Cardiac fibroblast (primary cell): ENCODE measurements around the gene TIMP2.
"Not testable (repeated sequence)": the region's sequence is repeated elsewhere in the genome, so short reads cannot be mapped to it uniquely, and the experiment has no call there.

ENCODE experiments used
- DNase-seq, 2 donors: peaks; one replicate each; pipeline versions ENCODE4 v3.0.0 to v3.0.0-alpha.2; 2010; ENCODE audit warnings: low read depth in 2 of 2
- H3K4me3 ChIP-seq, 2 donors: replicated peaks in 1 of 2; 1 replicate in 1 of 2; 2 replicates in 1 of 2; pipeline ENCODE4 v1.5.1; 2011; ENCODE audit warnings: low read depth in 2 of 2, low read length in 2 of 2, mild to moderate bottlenecking in 2 of 2, moderate library complexity in 1 of 2
- CTCF ChIP-seq: IDR thresholded peaks from one replicate; pipeline ENCODE4 v1.5.1; 2011; ENCODE audit warnings: low read depth, mild to moderate bottlenecking, low read length, inconsistent platforms

The TIMP2 gene

GRCh38 chr17:78969865-78970264 lies 44.7 kb upstream of the TIMP2 start:
- no peak for TF ChIP-seq CTCF
- DNase-seq: no peak
- no peak overlapping the region for H3K4me3 ChIP-seq

- no peak overlapping the region for H3K4me3 ChIP-seq
- no peak for TF ChIP-seq CTCF
- DNase-seq: no peak
Observed at GRCh38 chr17:78967782-78968362, 42.7 kb upstream of the TIMP2 start.

- TF ChIP-seq CTCF: no peak
- no peak overlapping the region for H3K4me3 ChIP-seq
- DNase-seq: no peak
Observed at GRCh38 chr17:78966910-78967600, 41.9 kb upstream of the TIMP2 start.

- no peak for TF ChIP-seq CTCF
- no peak for DNase-seq
- H3K4me3 ChIP-seq: no peak overlapping the region
Observed at GRCh38 chr17:78966123-78966813, 41.1 kb upstream of the TIMP2 start.

DNA sequence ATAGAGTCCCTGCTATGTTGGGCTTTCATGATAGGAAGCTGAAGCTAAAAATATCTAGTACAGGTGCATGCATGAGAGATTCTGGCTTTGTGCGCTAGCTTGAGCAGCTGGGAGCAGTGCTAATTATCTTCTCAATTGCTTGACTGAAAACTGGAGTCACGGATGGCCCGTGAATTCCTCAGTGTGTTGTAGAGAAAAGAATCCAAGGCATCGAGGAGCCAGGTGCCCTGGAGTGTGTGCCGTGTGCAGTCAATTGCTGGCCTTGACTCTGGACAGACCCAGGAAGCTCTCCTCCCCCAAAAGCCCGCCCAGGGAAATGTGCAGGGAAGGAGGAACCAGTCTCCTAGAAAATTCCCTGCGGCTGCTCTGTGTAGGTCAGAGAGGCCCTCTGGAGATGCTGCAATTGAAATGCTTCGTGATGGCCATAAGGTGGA lies 40.3 kb upstream of the TIMP2 start:
- no peak for TF ChIP-seq CTCF
- H3K4me3 ChIP-seq: no peak overlapping the region

DNA sequence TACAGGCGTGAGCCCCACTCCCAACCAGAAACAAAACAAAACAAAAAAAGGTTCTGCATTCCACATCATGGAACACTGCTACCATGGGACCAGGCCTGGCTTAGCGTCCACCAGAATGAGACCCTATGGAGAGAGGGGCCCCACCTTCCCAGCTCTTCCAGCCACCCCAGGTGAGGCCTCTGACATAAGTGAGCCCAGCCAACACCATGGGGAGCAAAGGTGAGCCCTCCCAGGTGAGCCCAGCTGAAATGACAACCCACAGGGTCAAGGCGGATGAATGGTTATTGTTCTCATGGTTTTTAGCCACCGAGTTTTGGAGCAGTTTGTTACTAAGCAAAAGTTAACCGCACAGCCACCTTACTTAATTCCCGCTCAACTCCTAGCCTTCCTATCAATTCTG lies 38.2 kb upstream of the TIMP2 start:
- H3K4me3 ChIP-seq: no peak overlapping the region
- TF ChIP-seq CTCF: no peak

More for the DNA sequence above, 40.3 kb upstream of the TIMP2 start:
- no peak for DNase-seq

DNA sequence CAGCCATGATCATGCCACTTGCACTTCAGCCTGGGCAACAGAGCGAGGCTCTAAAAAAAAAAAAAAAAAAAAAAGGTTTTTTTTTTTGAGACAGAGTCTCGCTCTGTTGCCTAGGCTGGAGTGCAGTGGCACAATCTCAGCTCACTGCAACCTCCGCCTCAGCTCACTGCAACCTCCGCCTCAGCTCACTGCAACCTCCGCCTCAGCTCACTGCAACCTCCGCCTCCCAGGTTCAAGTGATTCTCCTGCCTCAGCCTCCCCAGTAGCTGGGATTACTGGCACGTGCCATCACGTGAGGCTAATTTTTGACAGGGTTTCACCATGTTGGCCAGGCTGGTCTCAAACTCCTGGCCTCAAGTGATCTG lies 37.8 kb upstream of the TIMP2 start:
- not testable (repeated sequence) for H3K4me3 ChIP-seq, DNase-seq

More for the DNA sequence above, 38.2 kb upstream of the TIMP2 start:
- no peak for DNase-seq
